NCI-H2227 treated with DMSO at 0.1 percent for 48 hours (cell line): ENCODE data around the gene KRT81.
"Not testable (repeated sequence)": the region's sequence is repeated elsewhere in the genome, so short reads cannot be mapped to it uniquely, and the experiment has no call there.

Source experiments
- DNase-seq: peaks from one replicate; lab custom pipeline; 2025; lab: John Stamatoyannopoulos, UW

Gene KRT81

DNA sequence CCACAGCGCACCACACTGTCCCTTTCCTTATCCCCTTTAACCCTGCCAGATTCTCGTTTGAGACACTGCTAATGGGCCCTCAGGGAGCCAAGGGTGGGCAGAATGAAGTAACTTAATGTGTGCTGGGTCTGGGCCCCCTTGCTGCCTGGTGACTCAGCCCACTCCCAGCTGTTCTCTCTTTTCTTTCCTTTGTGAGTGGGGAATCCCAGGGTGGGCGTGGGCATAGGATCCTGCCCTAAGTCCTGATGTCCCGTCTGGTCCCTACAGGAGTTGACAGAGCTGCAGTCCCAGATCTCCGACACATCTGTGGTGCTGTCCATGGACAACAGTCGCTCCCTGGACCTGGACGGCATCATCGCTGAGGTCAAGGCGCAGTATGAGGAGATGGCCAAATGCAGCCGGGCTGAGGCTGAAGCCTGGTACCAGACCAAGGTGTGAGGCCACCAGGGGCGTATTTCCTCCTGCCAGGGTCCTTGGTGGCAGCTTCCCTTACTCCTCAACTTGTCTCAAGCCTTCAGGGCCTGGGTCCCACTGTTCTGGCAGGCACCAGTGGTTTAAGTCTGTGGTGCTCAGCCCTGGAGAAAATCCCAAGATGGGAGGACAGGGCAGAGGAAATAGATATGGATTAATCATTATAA, 50.0 kb downstream of the KRT81 start:
- DNase-seq: no peak

DNA sequence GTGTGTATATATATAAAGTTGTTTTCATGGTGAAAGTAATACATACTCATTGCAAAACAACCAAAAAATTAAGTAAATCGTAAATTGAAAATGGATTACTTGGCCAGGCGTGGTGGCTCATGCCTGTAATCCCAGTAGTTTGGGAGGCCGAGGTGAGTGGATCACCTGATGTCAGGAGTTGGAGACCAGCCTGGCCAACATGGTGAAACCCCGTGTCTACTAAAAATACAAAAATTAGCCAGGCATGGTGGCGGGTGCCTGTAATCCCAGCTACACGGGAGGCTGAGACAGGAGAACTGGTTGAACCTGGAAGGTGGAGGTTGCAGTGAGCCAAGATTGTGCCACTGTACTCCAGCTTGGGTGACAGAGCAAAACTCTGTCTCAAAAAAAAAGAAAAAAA, 51.1 kb downstream of the KRT81 start:
- DNase-seq: not testable (repeated sequence)

DNA sequence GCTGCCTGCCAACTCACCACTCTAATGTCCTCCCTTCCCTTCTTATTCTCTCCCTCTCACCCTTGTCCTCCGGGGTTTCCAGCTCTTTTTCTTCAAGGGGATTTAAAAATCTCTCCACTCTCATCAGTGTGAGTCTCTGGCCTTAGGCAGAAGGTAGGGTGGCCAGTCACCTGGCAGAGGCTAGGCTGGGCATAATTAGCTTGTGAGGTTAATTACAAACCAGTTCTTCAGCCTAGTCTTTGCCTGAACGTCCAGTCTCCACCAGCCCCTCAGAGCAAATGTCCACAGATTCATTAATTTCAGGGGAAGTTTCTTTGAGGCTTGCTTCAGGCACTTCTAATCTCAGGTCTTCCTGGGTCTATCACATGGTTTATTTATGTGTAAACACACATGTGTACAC, 51.6 kb downstream of the KRT81 start:
- no peak for DNase-seq

DNA sequence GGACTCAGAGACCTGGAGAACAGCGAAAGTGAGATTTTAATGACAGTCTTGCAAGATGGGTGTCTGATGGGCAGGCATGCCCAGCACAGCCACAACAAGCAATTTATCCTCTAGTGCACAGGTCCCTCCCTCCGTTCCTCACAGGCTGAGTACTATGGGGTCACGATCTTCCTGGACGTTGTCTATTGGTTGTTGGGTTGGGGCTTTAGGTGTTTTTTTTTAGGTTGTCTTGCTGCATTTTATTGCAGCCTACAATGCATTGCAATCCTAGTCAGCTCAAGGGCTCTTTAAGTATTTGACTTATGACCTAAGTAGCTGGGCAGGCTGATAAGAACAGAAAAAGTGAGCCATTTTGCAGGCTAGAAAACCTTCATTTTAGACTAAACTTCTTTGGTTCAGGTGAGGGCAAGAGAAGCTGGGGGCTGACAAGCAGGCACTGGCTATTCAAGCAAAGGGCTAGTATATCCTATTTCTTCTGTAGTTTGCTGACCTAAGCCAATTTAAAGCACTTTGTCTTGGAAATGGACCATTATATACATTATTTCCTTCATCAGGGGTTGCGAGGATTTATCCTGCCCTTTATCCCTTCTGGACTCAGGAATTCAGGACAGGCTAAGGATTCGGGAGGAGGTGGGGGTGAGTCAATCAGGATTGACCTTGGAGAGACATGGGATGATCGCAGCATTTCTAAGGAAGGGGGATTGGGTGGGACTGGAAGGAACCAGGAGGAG, 52.3 kb downstream of the KRT81 start:
- no peak for DNase-seq

DNA sequence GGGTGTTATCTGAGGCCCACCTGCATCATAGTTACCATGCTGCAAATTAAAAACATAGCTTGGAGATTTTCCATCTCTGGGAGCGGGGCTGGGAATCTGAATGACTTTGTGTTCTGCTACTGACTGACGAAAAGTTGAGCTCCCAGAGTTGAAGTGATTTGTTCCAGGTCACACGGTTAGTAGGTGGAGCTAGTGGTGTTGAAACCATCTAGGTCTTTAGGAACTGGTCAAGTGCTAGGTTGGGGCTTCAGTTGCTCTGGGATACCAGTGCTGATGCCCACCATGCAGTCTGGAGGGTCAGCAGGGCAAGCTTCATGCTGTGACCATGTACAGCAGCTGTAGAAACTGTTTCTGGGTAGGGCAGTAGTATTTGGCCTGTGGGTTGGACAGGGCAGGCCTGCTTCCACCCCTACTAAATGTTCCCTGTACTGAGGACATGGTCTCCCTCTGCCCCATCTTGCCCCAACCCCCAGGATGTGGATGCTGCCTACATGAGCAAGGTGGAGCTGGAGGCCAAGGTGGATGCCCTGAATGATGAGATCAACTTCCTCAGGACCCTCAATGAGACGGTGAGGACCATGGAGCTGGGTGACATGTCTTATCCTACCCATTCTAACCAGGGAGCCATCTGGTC, 53.0 kb downstream of the KRT81 start:
- DNase-seq: no peak

DNA sequence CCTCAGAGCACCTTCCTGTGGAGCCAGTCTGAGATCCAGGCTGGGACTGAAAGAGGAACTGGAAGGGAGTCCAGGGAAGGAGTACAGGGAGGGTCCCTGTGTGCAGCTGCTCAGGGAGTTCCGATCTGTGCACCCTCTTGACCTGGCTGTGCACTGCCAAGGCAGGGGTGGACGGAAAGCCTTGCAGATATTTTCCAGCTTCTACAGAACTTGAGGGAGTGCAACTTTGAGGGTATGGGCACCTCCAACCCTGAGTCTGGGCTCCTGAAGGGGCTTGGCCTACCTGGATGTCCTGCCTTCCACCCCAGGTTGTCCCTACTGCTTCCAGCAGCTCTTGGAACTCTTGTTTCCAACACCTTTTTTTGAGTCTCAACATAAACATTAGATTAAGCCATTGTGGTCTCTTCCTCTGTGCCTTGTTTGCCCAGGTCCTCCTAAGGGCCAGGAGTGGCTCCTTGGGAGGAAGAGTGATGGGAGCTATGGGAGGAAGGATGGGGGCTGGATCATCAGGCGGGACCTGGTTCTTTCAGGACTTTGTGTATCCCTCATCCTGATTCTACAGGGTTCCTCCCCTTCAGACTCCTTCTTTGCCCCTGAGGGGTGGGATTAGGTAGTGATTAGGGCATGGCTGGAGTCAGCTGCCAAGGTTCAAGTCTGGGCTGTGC, 54.8 kb downstream of the KRT81 start:
- DNase-seq: no peak
